HEK293 (cell line): ENCODE data around the gene SLC25A22.

Source experiments
- ATF2 ChIP-seq: fragments of 450-650 bp; formaldehyde crosslinking; IDR thresholded peaks from 2 replicates; pipeline ENCODE4 v1.5.1; 2016; ENCODE audit warnings: missing biosample characterization, missing genetic modification characterization, low read depth
- GLI4 ChIP-seq: fragments of 450-650 bp; formaldehyde crosslinking; IDR thresholded peaks from 2 replicates; pipeline ENCODE4 v1.5.1; 2016; ENCODE audit warnings: missing biosample characterization, missing genetic modification characterization
- GLIS1 ChIP-seq: fragments of 450-650 bp; formaldehyde crosslinking; IDR thresholded peaks from 2 replicates; pipeline ENCODE4 v1.5.1; 2016; ENCODE audit warnings: missing biosample characterization, missing genetic modification characterization
- GLIS2 ChIP-seq: fragments of 450-650 bp; formaldehyde crosslinking; IDR thresholded peaks from 2 replicates; pipeline ENCODE4 v1.5.1; 2016; ENCODE audit warnings: missing biosample characterization, missing genetic modification characterization
- PRDM2 ChIP-seq: fragments of 450-650 bp; formaldehyde crosslinking; IDR thresholded peaks from 2 replicates; pipeline ENCODE4 v1.5.1; 2016; ENCODE audit warnings: missing biosample characterization, missing genetic modification characterization, borderline replicate concordance
- REST ChIP-seq: fragments of 450-650 bp; formaldehyde crosslinking; IDR thresholded peaks from 2 replicates; pipeline ENCODE4 v1.5.1; 2016; ENCODE audit warnings: missing biosample characterization, missing genetic modification characterization
- SETDB1 ChIP-seq: IDR thresholded peaks from one replicate; pipeline ENCODE4 v1.6.1; 2017; ENCODE audit warnings: mild to moderate bottlenecking, low read length, moderate library complexity, mixed read lengths; ENCODE audit not compliant: insufficient read length
- ZBTB20 ChIP-seq: fragments of 450-650 bp; formaldehyde crosslinking; IDR thresholded peaks from 2 replicates; pipeline ENCODE4 v1.5.1; 2016; ENCODE audit warnings: missing biosample characterization, missing genetic modification characterization
- ZBTB8A ChIP-seq: fragments of 450-650 bp; formaldehyde crosslinking; IDR thresholded peaks from 2 replicates; pipeline ENCODE4 v1.5.1; 2016; ENCODE audit warnings: missing biosample characterization, missing genetic modification characterization
- ZFP37 ChIP-seq: fragments of 450-650 bp; formaldehyde crosslinking; IDR thresholded peaks from 2 replicates; pipeline ENCODE4 v1.5.1; 2016; ENCODE audit warnings: missing biosample characterization, missing genetic modification characterization
- ZIC2 ChIP-seq: fragments of 450-650 bp; formaldehyde crosslinking; IDR thresholded peaks from 2 replicates; pipeline ENCODE4 v1.5.1; 2016; ENCODE audit warnings: missing biosample characterization, missing genetic modification characterization
- ZNF138 ChIP-seq: fragments of 450-650 bp; formaldehyde crosslinking; IDR thresholded peaks from 2 replicates; pipeline ENCODE4 v1.5.1; 2016; ENCODE audit warnings: missing biosample characterization, missing genetic modification characterization, borderline replicate concordance
- ZNF221 ChIP-seq: fragments of 450-650 bp; formaldehyde crosslinking; IDR thresholded peaks from 2 replicates; pipeline ENCODE4 v1.5.1; 2017; ENCODE audit warnings: missing biosample characterization, missing genetic modification characterization, borderline replicate concordance
- ZNF239 ChIP-seq: fragments of 450-650 bp; formaldehyde crosslinking; IDR thresholded peaks from 2 replicates; pipeline ENCODE4 v1.5.1; 2016; ENCODE audit warnings: missing biosample characterization, missing genetic modification characterization
- ZNF274 ChIP-seq, 2 experiments: fragments of 200-500 bp in 1 of 2; fragments of 450-650 bp in 1 of 2; sonication (Bioruptor generic) in 1 of 2; formaldehyde crosslinking in 1 of 2; IDR thresholded peaks; 2 replicates each; pipeline versions ENCODE4 v1.5.1 to v1.6.1; 2014 to 2016; ENCODE audit warnings: borderline replicate concordance in 1 of 2, inconsistent platforms in 1 of 2, low read length in 1 of 2, missing biosample characterization in 1 of 2, missing genetic modification characterization in 1 of 2
- ZNF335 ChIP-seq: fragments of 450-650 bp; formaldehyde crosslinking; conservative IDR thresholded peaks from 2 replicates; pipeline ENCODE4 v1.5.1; 2016; ENCODE audit warnings: missing biosample characterization, missing genetic modification characterization
- ZNF423 ChIP-seq: fragments of 450-650 bp; formaldehyde crosslinking; IDR thresholded peaks from 2 replicates; pipeline ENCODE4 v1.5.1; 2016; ENCODE audit warnings: missing biosample characterization, missing genetic modification characterization
- ZNF473 ChIP-seq: fragments of 450-650 bp; formaldehyde crosslinking; IDR thresholded peaks from 2 replicates; pipeline ENCODE4 v1.5.1; 2017; ENCODE audit warnings: missing biosample characterization, missing genetic modification characterization
- ZNF513 ChIP-seq: fragments of 450-650 bp; IDR thresholded peaks from 2 replicates; pipeline ENCODE4 v1.5.1; 2018; ENCODE audit warnings: missing biosample characterization, missing genetic modification characterization
- ZNF629 ChIP-seq: fragments of 450-650 bp; formaldehyde crosslinking; IDR thresholded peaks from 2 replicates; pipeline ENCODE4 v1.5.1; 2017; ENCODE audit warnings: missing biosample characterization, missing genetic modification characterization
- ZNF639 ChIP-seq: fragments of 450-650 bp; formaldehyde crosslinking; IDR thresholded peaks from 2 replicates; pipeline ENCODE4 v1.5.1; 2016; ENCODE audit warnings: missing biosample characterization, missing genetic modification characterization
- ZNF654 ChIP-seq: fragments of 450-650 bp; formaldehyde crosslinking; IDR thresholded peaks from 2 replicates; pipeline ENCODE4 v1.5.1; 2016; ENCODE audit warnings: low read depth, missing biosample characterization, missing genetic modification characterization
- ZNF658 ChIP-seq: fragments of 450-650 bp; formaldehyde crosslinking; IDR thresholded peaks from 2 replicates; pipeline ENCODE4; 2016; ENCODE audit warnings: missing biosample characterization, missing genetic modification characterization
- ZNF785 ChIP-seq: fragments of 450-650 bp; formaldehyde crosslinking; IDR thresholded peaks from 2 replicates; pipeline ENCODE4 v1.5.1; 2016; ENCODE audit warnings: missing biosample characterization, missing genetic modification characterization
- ZNF837 ChIP-seq: fragments of 450-650 bp; formaldehyde crosslinking; IDR thresholded peaks from 2 replicates; pipeline ENCODE4 v1.5.1; 2016; ENCODE audit warnings: missing biosample characterization, missing genetic modification characterization
- ZNF843 ChIP-seq: fragments of 450-650 bp; formaldehyde crosslinking; IDR thresholded peaks from 2 replicates; pipeline ENCODE4 v1.5.1; 2016; ENCODE audit warnings: missing biosample characterization, missing genetic modification characterization

SLC25A22 gene

GRCh38 chr11:776561-777287, 21.4 kb downstream of the SLC25A22 start (continued):
- no peak for TF ChIP-seq REST (tag by site-specific recombination)
- TF ChIP-seq ZNF239 (tag by site-specific recombination) = no peak
- no peak for TF ChIP-seq ZNF274 (IDR thresholded peaks at IDR 0.05; ENCODE audit: low read length)
- no peak for TF ChIP-seq ZNF274 (tag by site-specific recombination; IDR thresholded peaks at IDR 0.05; ENCODE audit: borderline replicate concordance)
- no peak for TF ChIP-seq ZNF658 (tag by site-specific recombination)
- TF ChIP-seq ZBTB20 = peak; percentile 57; the same call in 1 of the 2 replicates
- TF ChIP-seq ZNF639 (tag by site-specific recombination) = no peak
- no peak for TF ChIP-seq ZNF513 (tag by site-specific recombination)
- no peak for TF ChIP-seq ZNF473 (tag by site-specific recombination)
- no peak for TF ChIP-seq ATF2 (tag by site-specific recombination)
- TF ChIP-seq ZNF221 (tag by site-specific recombination) = no peak
- TF ChIP-seq ZNF335 (tag by site-specific recombination) = peak; percentile 70; the same call in 1 of the 2 replicates
- no peak for TF ChIP-seq ZNF138
- TF ChIP-seq ZBTB8A (tag by site-specific recombination) = no peak
- TF ChIP-seq GLIS1 = peak; percentile 36; the same call in 1 of the 2 replicates
- TF ChIP-seq GLI4 = no peak
- 0 out of 2 replicates have a peak, but pooled peaks have one; percentile 22 for TF ChIP-seq ZNF423
- TF ChIP-seq ZNF629 (tag by site-specific recombination) = no peak
- TF ChIP-seq ZFP37 = no peak
- TF ChIP-seq ZNF785 = no peak
- no peak for TF ChIP-seq ZNF837
- TF ChIP-seq ZIC2 (tag by site-specific recombination) = peak; percentile 94
- TF ChIP-seq ZNF654 = no peak
- no peak for TF ChIP-seq PRDM2 (tag by site-specific recombination)
- 0 out of 2 replicates have a peak, but pooled peaks have one; percentile 11 for TF ChIP-seq ZNF843 (tag by site-specific recombination)
- TF ChIP-seq SETDB1 = no peak
- peak; percentile 96 for TF ChIP-seq GLIS2 (tag by site-specific recombination)
